MM.1S (cell line): Measurements from ENCODE around the gene SHTN1.
A peak's percentile ranks its signal among the peaks of the same experiment; 100 is the strongest.

Experiments used
- DNase-seq: peaks from one replicate; pipeline ENCODE4 v3.0.0-alpha.2; 2015
- H2AFZ ChIP-seq: fragments of 300-600 bp; sonication (generic); 2 replicates; pipeline ENCODE4 v1.6.0; 2016; ENCODE audit warnings: antibody characterized with exemption, low read length
- H3F3A ChIP-seq: fragments of 300-600 bp; sonication (generic); 2 replicates; pipeline ENCODE4 v1.6.1; 2016; ENCODE audit warnings: mild to moderate bottlenecking, antibody characterized with exemption, low read length, moderate library complexity, mixed read lengths; ENCODE audit not compliant: insufficient read depth
- H3K27ac ChIP-seq: fragments of 300-600 bp; sonication (generic); 2 replicates; pipeline ENCODE4 v1.5.1; 2016; ENCODE audit warnings: mild to moderate bottlenecking, low read length
- H3K27me3 ChIP-seq: fragments of 300-600 bp; sonication (generic); replicated peaks from 2 replicates; pipeline ENCODE4 v1.6.0; 2016; ENCODE audit warnings: low read length; ENCODE audit not compliant: insufficient read depth
- H3K36me3 ChIP-seq: fragments of 300-600 bp; sonication (generic); replicated peaks from 2 replicates; pipeline ENCODE4 v1.6.1; 2016; ENCODE audit warnings: mild to moderate bottlenecking, low read length, mixed read lengths; ENCODE audit not compliant: insufficient read depth
- H3K4me1 ChIP-seq: fragments of 300-600 bp; sonication (generic); 2 replicates; pipeline ENCODE4 v1.6.1; 2016; ENCODE audit warnings: low read length, mixed read lengths
- H3K4me2 ChIP-seq: fragments of 300-600 bp; sonication (generic); 2 replicates; pipeline ENCODE4 v1.6.0; 2016; ENCODE audit warnings: low read depth, low read length
- H3K4me3 ChIP-seq: fragments of 300-600 bp; sonication (generic); 2 replicates; pipeline ENCODE4 v1.5.1; 2016; ENCODE audit warnings: low read length, mixed read lengths
- H3K79me2 ChIP-seq: fragments of 300-600 bp; sonication (generic); 2 replicates; pipeline ENCODE4 v1.6.1; 2016; ENCODE audit warnings: mixed run types, low read length, mixed read lengths
- H3K9ac ChIP-seq: fragments of 300-600 bp; sonication (generic); 2 replicates; pipeline ENCODE4 v1.6.1; 2016; ENCODE audit warnings: low read length, mixed read lengths
- H3K9me2 ChIP-seq: fragments of 300-600 bp; sonication (generic); replicated peaks from 2 replicates; pipeline ENCODE4 v1.6.1; 2016; ENCODE audit warnings: mild to moderate bottlenecking, low read length, mixed read lengths; ENCODE audit not compliant: insufficient read depth
- H3K9me3 ChIP-seq: fragments of 300-600 bp; sonication (generic); replicated peaks from 2 replicates; pipeline ENCODE4 v1.6.1; 2016; ENCODE audit warnings: mild to moderate bottlenecking, low read length, mixed read lengths; ENCODE audit not compliant: insufficient read depth
- H4K20me1 ChIP-seq: fragments of 300-600 bp; sonication (generic); 2 replicates; pipeline ENCODE4 v1.6.1; 2016; ENCODE audit warnings: mild to moderate bottlenecking, low read length, moderate library complexity, mixed read lengths; ENCODE audit not compliant: insufficient read depth
- EZH2 ChIP-seq: fragments of 300-600 bp; sonication (generic); optimal IDR thresholded peaks from 2 replicates; pipeline ENCODE3; 2017; ENCODE audit warnings: low read depth, mild to moderate bottlenecking, antibody characterized with exemption, low read length, mixed read lengths
- EZH2phosphoT487 ChIP-seq: fragments of 300-600 bp; sonication (generic); IDR thresholded peaks from 2 replicates; pipeline ENCODE4 v1.6.1; 2018; ENCODE audit warnings: antibody characterized with exemption, low read length
- TF ChIP-seq, protein P1 (sequence below): fragments of 300-600 bp; sonication (generic); IDR thresholded peaks from 2 replicates; pipeline ENCODE4 v1.5.1; 2016; ENCODE audit warnings: antibody characterized with exemption, low read length, mixed read lengths

SHTN1 gene

DNA sequence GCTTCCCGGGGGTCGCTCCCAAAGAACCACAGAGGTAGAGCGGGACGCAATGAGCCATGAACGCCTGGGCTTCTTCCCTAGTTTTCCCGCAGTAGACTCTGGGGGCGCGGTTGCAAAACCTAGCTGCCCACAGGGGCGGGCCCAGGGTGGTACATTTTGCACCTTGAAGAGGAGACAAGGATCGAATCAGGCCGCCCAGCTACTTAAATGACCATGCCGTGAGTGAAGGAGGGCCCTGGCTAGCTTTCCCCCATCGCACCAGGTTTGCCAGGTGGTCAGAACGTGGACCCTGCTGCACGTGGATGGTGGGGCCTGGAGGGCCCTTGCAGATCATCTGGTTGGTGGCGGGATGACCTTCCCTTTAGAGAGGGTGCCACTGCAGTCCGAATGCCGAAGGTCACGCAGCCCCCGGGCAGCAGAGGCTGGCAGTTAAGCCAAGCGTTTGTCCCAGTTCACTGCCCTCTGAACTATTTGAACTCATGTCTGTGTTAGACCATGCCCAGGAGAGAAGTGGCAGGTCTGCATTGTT lies 604 bp upstream of the SHTN1 start:
- H2AFZ ChIP-seq = peak overlapping the region; percentile 80
- H3K9me2 ChIP-seq = no peaks in the 10 kb centered on the region
- DNase-seq = no peak
- H3K4me1 ChIP-seq = no peaks in the 10 kb centered on the region
- no peaks in the 10 kb centered on the region for H3K27me3 ChIP-seq
- no peaks in the 10 kb centered on the region for H3K36me3 ChIP-seq
- H3K9ac ChIP-seq = peak overlapping the region; percentile 72; the same call in 1 of the 2 replicates
- H3K4me3 ChIP-seq = peak overlapping the region; percentile 80
- H3K27ac ChIP-seq = no peak overlapping the region
- H3K4me2 ChIP-seq = peak overlapping the region; percentile 89; the same call in 1 of the 2 replicates
- H4K20me1 ChIP-seq = no peaks in the 10 kb centered on the region
- TF ChIP-seq EZH2phosphoT487 (no peak), EZH2 (no peak)
- TF ChIP-seq, protein P1, sequence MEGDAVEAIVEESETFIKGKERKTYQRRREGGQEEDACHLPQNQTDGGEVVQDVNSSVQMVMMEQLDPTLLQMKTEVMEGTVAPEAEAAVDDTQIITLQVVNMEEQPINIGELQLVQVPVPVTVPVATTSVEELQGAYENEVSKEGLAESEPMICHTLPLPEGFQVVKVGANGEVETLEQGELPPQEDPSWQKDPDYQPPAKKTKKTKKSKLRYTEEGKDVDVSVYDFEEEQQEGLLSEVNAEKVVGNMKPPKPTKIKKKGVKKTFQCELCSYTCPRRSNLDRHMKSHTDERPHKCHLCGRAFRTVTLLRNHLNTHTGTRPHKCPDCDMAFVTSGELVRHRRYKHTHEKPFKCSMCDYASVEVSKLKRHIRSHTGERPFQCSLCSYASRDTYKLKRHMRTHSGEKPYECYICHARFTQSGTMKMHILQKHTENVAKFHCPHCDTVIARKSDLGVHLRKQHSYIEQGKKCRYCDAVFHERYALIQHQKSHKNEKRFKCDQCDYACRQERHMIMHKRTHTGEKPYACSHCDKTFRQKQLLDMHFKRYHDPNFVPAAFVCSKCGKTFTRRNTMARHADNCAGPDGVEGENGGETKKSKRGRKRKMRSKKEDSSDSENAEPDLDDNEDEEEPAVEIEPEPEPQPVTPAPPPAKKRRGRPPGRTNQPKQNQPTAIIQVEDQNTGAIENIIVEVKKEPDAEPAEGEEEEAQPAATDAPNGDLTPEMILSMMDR = no peak
- H3K9me3 ChIP-seq = no peaks in the 10 kb centered on the region
- no peaks in the 10 kb centered on the region for H3F3A ChIP-seq
- no peaks in the 10 kb centered on the region for H3K79me2 ChIP-seq

DNA sequence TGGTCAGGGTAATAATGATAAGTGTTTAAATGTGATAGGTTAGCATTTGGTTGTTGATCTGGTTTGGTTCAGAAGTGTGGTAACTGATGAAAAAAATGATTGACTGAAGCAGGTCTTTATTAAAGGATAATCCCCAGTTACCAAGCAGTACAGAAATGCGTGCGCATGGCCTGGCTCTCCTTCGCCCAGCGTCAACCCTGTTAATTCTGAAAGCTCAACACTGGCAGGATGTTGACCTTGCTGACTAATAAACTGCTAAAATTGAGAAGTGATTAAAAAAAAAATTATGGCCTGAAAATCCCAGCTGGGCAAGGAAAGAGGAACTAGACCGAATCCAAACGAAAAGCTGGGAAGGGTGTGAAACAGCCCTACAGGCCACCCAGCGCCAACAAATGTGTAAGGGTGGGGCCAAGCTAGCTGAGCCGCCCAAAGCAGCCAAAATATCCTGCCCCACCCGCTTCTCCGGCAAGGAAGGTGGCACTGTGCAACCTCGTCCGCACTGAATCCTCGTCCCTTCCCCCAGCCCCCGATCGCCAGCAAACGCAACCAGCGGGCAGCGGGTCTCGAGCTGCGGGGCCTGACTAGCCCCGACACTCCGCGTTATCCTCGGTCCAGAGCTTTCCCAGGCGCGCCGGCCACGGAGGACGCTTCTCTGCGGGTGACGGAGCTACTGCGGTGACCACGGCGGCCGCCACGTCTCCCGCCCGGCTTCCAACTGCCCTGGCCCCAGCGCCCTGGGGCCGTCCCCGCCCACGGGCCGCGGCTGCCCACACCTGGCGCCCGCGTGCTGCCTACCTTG lies 561 bp downstream of the SHTN1 start:
- H3K9ac ChIP-seq = peak overlapping the region; percentile 72
- H3K79me2 ChIP-seq = no peaks in the 10 kb centered on the region
- peak overlapping the region; percentile 80 for H2AFZ ChIP-seq
- no peaks in the 10 kb centered on the region for H3K9me3 ChIP-seq
- peak; percentile 39 for DNase-seq
- no peaks in the 10 kb centered on the region for H4K20me1 ChIP-seq
- TF ChIP-seq, protein P1 = no peak
- TF ChIP-seq EZH2phosphoT487 = no peak
- TF ChIP-seq EZH2 = no peak
- no peaks in the 10 kb centered on the region for H3F3A ChIP-seq
- H3K9me2 ChIP-seq = no peaks in the 10 kb centered on the region
- H3K36me3 ChIP-seq = no peaks in the 10 kb centered on the region
- H3K27ac ChIP-seq = peak overlapping the region; percentile 20; the same call in 1 of the 2 replicates
- no peaks in the 10 kb centered on the region for H3K4me1 ChIP-seq
- peak overlapping the region; percentile 80 for H3K4me3 ChIP-seq
- H3K27me3 ChIP-seq = no peaks in the 10 kb centered on the region
- H3K4me2 ChIP-seq = peak overlapping the region; percentile 89

DNA sequence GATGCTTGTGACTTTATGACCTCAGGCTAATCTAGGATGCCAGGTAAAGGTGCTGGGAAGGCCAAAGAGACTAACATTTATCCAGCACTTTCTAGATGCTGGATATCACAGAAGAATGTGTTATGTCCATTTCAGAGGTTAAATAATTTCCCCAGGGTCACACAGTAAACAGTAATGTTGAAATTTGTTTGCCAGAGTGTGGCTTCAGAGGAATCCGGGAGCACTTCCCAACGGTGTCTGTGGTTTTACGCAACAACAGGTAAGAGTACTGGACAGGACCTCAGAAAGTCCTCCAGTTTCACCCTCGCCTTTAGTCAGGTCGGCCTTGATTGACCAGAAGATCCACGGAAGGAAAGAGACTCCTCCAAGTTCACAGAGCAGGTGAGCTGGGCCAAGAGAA lies 1.7 kb downstream of the SHTN1 start:
- Histone ChIP-seq H3K9me2 (no peaks in the 10 kb centered on the region), H3K27me3 (no peaks in the 10 kb centered on the region), H4K20me1 (no peaks in the 10 kb centered on the region), H3K27ac (no peak overlapping the region), H3K4me3 (no peak overlapping the region), H2AFZ (no peak overlapping the region), H3K79me2 (no peaks in the 10 kb centered on the region), H3K9me3 (no peaks in the 10 kb centered on the region), H3K4me1 (no peaks in the 10 kb centered on the region), H3K4me2 (no peak overlapping the region), H3K36me3 (no peaks in the 10 kb centered on the region), H3F3A (no peaks in the 10 kb centered on the region), H3K9ac (no peak overlapping the region)
- TF ChIP-seq, protein P1 = no peak
- TF ChIP-seq EZH2 (no peak), EZH2phosphoT487 (no peak)
- DNase-seq = no peak
